ENCODE measurements around the gene PRLR.

Gene PRLR

DNA sequence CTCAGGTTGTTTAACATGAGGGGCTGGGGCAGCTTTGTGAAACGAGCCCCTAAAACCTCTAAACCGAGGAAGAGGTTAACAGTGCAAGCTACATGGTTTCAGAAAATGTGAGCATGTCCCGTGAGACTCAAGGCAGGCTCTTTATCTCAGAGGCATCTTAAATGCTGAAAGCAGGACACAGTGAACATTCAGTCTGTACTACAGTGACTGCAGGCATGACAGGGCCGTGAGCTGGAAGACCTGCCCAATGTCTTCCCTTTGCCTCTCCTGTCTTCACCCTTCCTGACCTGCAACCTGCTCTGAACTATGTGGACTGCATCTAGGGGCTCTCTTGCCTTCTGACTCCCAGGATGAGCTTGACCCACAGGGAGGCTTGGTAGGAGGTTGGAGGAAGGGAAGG is 58.3 kb downstream of the PRLR start:
- DNase-seq (ENCODE audit: low read depth, low spot score), result no peak
- H3K4me3 ChIP-seq (ENCODE audit: low read length), result no peak overlapping the region

DNA sequence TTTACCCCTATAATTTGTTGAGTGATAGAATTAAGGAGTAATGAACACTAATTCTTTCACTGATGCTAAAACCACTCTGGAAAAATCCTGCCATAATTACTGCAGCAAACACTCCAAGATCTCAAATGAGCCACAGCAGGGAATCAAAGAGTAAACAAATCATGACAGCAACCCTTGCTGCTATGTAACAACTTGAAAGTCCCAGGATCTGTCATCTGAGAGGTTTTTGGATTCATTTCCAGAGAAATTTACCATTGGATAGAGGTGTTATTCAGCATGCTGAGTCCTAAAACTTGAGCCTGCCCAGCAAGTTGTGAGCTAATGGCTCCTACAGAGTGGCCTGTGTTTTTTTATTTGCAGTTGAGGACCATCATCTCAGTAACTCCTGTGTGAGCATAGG is 59.2 kb downstream of the PRLR start:
- DNase-seq (ENCODE audit: low read depth, low spot score), result no peak
- H3K4me3 ChIP-seq (ENCODE audit: low read length), result no peak overlapping the region

DNA sequence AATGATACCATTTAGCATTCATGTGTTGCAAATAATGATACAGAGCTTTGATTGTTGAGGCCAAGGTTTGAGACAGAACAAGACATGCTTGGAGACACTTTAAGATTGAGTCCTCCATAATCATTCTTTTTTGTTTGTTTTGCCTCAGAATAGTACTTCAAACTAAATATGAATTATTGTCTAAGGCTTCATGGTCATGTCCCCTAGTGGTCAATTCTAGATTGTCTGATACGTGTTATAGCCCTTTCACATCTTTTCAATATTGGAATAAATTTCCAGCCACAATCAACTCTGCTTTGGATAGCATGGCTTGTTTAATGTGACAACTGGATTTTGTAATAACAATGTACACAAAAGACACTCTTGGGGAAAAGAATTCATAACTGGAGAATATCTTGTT is 64.2 kb downstream of the PRLR start:
- no peak overlapping the region for H3K4me3 ChIP-seq (ENCODE audit: low read length)
- DNase-seq (ENCODE audit: low read depth, low spot score), result no peak

DNA sequence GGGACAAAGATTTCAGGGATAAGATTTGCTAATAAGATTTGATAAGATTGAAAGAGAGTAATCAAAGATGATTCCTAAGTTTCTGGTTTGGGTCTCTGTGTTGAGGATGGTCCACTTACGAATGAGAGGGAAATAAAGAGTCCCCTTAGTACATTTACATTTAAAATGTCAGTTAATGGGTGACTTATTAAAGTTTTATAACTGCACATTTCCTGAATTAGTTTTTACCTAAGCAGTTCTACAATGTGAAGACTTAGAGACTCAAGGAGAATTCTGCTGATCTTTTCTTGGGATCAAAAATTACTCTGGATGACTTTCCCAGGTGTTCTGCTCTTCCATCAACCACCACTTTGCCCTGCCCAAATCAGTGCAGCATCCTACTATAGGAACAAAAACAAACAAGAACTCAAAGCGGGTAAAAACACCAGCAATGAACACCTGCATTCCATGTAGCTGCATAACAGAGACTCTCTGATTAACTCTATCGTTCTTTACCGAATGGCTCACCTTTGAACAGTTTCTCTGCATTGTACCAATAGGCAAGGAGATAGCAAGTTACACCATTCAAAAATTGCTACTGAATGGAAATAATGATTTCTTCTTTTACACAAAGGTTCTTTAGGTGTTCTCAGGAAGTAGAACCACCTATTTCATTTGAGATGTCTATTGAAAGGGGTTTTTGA is 65.3 kb downstream of the PRLR start:
- DNase-seq (ENCODE audit: low read depth, low spot score), result no peak
- no peak overlapping the region for H3K4me3 ChIP-seq (ENCODE audit: low read length)

DNA sequence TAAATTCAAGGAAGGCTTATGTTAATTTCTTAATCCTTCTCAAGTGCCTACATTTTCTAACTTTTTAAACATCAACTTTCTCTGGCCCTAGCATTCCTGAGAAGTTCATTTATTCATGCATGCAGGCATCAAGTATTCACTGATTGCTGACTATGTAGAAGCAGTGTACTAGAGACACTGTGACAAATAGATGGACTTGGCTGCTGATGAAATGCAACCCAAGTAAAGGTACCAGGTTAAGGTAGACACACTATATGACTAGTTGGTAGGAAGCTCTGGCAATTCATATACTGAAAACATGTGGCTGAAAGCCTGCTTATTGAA is 66.6 kb downstream of the PRLR start:
- H3K4me3 ChIP-seq (ENCODE audit: low read length), result no peak overlapping the region
- DNase-seq (ENCODE audit: low read depth, low spot score), result no peak

DNA sequence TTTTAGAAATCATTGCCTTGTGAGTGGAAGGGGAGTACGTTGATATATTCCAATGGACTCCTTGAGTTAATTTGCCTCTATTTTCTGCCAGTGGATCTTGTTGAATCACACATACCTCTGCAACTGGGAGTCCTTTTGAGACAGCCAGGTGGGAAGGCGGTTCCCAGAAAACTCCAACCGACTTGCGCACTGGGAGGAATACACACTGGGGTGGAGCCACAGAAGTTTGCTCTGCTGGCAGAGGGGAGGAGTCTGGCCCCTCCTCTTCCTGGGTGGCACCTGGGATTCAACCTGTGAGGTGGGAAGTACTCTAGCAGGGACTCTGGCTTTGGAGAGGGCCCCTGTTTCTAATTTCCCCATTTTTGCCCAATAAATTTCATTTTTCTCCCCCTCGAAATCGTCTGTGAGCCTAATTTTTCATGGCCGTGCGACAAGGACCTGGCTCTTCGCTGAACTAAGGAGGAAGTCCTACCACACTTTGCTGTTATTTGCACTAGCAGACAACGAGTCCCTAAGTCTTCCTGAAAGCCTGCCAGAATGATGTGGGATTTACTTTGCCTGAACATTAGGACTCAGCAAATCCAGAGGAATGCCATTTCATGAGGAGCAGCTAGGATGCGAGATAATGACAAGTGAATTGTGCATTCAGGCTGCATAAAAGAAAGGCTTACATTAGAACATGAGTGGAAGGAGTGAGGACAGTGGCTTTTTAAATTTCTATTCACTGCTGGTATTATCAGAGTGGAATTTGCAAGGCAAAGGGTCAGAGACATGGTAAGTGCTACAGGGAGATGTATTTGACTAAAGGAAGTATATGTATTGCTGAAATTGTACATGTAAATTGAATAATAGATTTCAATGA is 67.2 kb downstream of the PRLR start:
- no peak for DNase-seq (ENCODE audit: low read depth, low spot score)
- H3K4me3 ChIP-seq (ENCODE audit: low read length), result no peak overlapping the region

DNA sequence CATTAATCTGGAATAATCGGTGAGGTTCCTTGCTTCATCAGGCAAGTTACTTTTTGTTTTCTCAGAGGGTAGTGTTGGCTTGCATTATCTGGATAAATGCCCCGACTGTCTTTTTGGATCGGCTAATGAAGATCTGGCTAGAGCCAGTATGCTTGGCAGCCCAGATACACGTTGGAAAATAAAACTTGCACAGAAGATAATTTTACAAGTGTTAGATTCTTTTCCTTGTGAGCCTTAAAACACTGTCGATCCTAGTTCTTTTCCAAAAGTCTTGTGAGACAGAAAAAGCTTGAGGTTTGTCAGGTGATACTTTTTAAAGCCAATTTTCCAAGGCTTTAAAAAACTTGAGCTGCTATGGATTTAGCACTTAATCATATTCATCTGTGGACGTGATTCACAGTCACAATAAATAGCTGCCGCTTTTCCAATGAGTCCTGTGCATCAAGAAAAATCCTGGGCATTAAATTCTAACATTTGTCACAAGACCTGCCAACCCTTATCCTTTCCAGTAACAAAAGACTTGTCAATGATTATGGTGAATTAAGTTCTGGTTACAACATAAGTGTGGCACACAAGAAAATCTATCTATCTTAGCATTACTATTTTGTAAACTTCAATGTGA is 68.5 kb downstream of the PRLR start:
- H3K4me3 ChIP-seq (ENCODE audit: low read length), result no peak overlapping the region
- DNase-seq (ENCODE audit: low read depth, low spot score), result no peak

DNA sequence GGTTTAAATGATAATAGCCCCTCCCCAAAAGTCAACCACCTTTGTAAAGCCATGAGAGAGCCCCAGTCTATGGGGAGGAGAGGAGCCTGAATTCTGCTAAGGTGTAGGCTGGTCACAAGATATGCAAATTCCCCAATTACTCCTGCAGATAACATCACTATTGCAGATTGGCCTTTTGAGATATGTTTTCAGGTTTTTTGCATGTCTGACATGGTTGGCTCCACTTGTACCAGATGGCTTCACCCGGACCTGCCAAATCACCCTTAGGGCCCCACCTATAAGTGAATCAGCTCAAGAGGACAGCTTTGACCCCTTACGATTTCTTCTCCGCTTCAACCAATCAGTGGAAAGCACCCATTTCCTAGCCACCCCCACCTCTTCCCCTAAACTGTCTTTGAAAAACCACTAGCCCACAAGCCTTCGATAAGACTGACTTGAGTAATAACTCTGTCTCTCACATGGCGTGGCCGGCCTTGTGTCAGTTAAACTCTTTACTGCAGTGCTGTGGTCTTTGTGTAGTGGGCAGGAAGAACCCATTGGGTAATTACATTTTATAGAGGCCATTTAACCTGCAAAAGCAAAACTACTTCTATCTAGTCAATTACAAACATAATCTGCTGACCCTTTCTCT is 69.7 kb downstream of the PRLR start:
- no peak for DNase-seq (ENCODE audit: low read depth, low spot score)

DNA sequence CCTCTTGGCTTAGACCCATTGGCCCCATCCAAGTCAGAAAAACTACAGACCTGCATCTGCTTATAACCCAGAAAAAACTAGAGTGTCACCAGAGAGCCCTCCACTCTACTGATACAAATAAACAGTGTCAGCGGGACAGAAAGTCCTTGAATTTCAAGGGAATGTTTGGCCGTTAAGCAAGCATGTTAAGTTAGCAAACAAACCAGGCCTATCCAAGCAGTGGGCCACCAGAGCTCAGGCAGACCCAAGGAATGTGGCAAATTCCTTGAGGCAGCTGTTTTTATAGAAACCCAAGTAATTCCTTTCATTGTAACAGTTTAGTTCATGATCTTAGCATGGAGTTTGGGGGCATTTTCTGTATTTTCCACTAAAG is 70.9 kb downstream of the PRLR start:
- no peak for DNase-seq (ENCODE audit: low read depth, low spot score)
- H3K4me3 ChIP-seq (ENCODE audit: low read length), result no peak overlapping the region

More for the DNA sequence above, 69.7 kb downstream of the PRLR start:
- H3K4me3 ChIP-seq (ENCODE audit: low read length), result no peak overlapping the region

DNA sequence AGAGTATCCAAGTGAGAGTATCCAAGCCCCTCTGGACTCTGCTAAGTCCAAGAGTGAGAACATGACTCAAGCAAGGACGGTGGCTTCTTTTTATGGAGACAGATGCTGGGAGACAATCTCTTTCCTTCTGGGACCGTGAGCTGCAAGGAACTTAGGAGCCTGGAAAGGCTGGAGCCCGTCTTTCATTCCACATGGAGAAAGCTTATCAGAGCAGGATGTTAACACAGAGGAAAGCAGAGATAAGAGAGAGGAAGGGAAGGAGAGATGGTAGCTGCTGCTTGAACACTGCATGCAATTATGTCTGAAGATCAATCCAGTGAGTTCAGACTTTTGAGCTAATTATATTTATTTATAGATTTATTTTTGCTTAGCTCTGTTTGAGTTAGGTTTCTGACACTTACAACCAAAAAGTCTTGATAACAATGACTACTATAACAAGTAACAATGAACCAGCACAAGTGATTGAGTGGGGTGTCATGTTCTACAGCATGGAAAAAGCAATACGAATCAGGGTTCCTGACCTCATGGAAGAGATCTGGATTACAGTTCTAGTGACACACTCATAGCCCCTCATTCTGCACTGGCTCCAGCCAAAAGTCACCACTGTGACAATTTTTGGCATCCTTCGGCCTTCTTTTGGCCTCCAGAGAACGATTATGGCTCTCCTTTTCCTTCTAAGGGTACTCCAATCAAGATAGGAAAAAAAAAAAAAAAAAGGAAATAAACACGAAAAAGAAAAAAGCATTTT is 71.5 kb downstream of the PRLR start:
- DNase-seq (ENCODE audit: low read depth, low spot score), result no peak
- H3K4me3 ChIP-seq (ENCODE audit: low read length), result no peak overlapping the region

DNA sequence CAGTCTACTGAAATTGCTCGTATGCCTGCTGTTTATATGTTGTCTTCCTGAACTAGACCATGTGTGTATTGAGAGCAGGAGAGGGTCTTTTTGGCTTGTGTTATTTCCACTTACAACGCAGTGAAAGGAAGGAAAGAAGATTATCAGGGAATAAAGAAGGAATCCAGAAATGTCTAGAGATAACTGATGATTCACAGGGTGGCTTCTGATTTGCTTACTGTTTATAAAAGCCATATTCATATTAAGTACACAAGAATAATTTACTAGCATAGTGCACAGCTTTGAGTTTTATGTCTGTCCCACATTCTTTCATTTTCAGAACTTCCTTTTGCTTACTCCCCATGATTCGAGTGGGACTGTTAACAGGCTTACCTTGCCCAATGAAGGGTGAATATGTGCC is 72.1 kb downstream of the PRLR start:
- H3K4me3 ChIP-seq (ENCODE audit: low read length), result no peak overlapping the region
- no peak for DNase-seq (ENCODE audit: low read depth, low spot score)

DNA sequence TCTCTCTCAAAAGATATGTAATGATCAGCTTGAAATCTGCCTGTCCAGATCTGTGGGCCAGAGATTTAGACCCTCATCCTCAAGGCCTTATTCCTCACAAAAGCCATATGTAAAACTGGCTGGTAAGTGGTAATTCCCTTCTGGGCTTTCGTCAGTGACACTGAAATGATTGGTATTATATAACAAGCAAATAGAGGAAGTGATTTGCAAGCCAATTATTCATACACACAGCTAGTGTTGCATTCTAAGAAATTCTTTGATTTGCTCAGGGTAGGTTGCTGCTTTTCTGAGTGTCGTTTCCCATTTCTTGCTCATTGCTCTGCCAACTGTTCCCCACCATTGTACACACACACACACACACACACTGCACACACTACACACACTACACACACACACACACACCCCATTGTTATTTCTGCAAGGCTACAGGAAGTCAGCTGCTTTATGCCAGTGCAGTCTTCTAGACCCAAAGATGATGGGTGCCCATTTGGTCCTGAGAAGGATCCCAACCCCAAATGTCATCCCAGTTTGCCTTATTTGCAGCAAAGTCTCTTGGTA is 76.8 kb downstream of the PRLR start:
- H3K4me3 ChIP-seq (ENCODE audit: low read length), result no peak overlapping the region
- DNase-seq (ENCODE audit: low read depth, low spot score), result no peak

DNA sequence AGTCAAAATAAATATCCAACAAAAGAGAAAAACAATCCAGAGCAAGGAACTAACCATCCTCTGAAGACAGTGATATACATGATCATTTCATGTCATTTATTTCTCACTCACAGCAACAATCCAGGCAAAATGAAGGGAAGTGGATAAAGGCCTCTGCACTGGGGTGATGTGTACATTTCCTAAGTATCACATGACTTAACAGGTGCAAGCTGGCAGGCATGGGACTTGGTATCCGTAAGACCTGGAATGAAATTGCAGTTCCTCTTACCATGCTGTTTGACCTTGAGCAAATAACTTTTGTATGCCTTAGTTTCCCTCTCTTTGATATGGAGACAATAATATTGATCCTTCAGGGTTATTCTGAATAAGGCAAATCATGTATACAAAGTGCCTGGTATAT is 77.6 kb downstream of the PRLR start:
- no peak for DNase-seq (ENCODE audit: low read depth, low spot score)

DNA sequence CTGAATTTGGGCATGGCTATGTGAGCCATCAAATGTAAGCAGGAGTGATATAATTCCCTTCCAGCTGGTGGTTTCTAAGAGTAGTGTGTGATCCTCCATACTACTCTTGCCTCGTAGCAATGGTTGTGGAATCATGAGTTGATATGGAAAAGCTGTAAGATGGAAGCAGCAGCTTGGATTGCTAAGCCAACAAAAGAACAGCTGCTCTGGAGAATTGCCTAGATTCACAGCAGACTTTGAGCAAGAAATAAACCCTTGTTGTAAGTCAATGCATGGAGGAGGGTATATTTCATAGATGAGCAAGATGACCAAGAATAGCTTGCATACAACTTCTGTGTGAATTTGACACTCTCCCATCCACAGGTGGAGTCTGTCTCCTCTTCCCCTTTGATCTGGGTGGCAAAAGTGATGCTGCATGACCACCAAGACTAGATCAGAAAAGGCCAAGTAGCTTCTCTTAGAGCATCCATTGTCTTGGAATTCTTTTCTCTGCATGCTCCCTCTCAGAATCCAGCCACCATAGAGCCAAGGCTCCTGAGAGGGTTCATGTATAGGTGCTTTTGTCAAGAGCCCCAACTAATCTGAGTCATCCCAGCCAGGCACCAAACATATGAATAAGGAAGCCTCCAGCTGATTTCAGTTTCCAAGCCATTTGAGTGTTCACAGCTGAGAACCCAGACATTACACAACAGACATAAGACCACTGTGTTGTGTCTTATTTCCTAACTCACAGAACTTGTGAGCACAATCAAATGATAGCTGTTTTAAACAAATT is 79.0 kb downstream of the PRLR start:
- H3K4me3 ChIP-seq (ENCODE audit: low read length), result no peak overlapping the region
- no peak for DNase-seq (ENCODE audit: low read depth, low spot score)

More for the DNA sequence above, 77.6 kb downstream of the PRLR start:
- H3K4me3 ChIP-seq (ENCODE audit: low read length), result no peak overlapping the region

DNA sequence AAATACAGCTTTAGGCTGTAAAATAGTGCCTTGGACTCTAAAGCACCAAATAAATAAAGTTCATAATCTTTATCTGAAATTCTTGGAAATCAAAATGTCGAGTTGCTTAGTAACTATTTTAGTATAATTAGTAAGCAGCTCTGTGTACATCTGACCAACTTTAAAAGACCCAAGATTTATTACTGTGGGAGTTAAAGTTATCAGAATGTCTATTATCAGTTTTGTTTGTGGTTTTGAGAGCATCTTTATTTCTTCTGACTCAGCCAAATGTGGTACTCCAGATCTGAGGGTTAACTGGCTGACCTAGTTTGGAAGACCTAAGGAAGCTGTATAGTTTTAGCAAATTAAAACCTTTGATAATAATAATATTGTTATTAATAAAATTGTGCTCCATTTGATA is 81.2 kb downstream of the PRLR start:
- no peak overlapping the region for H3K4me3 ChIP-seq (ENCODE audit: low read length)
- no peak for DNase-seq (ENCODE audit: low read depth, low spot score)

DNA sequence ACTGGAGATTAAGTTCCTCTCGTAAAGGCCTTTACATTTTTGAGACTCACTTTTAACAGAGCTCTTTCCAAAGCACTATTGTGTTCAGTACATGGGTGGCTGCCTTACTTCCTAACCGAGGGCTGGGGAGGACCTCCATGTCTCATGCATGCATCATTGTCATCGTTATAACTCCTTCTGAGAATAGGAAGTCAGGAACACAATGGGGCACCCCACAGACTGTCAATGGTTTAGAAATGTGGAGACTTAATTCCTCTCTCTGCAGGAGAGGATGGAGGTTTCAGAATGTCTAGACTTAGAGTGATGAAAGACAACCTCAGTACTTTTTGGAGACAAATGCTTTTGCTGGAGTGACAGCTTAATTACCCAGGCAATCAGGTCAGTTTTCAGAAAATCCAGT is 83.9 kb downstream of the PRLR start:
- no peak for DNase-seq (ENCODE audit: low read depth, low spot score)

DNA sequence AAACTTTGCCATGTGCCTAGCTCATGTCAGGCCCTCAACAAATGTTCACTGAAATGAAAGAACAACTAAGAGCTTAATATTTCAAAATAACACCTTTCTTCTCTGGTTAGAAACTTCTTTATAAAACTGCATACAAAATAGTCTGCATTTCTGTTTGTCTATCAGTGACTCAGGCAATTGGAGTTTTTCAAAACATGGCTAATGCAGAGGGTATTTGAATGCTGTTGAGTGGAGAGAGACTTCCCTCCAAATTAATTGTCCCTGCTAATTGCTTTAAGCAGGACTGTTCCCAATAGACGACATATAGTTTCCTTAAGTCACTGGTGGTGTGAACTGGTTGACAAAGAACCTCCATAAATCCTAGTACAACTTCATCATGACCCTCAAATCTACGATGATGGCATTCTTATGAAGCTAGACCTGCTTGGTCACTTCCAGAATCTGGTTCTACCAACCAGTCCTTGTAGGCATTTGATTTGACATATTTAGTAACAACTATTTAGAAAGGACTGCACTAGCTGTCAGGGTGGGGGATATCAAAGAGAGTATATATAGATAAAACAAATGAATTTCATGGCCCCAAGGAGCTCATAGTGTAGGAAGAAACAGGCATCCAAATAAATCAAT is 84.5 kb downstream of the PRLR start:
- no peak for DNase-seq (ENCODE audit: low read depth, low spot score)
- H3K4me3 ChIP-seq (ENCODE audit: low read length), result no peak overlapping the region

More for the DNA sequence above, 83.9 kb downstream of the PRLR start:
- H3K4me3 ChIP-seq (ENCODE audit: low read length), result no peak overlapping the region

DNA sequence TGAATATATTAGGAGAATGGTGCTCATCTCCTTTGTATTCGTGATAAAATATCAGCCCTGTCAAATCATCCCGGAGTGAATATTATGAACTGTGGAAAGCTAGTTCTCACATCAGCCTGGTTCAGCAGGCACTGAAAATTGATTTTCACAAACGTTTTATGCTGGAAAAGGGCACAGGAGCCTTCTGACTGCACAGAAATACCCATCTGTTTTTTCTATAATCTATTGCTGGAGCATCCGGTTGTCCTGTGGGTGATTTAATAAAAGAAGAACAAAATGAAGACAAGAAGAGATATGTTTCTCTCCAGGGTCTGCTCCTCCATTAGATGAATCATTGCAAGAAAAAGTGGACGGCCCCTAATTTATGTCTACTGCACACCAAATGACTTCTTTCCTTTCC is 85.3 kb downstream of the PRLR start:
- no peak for DNase-seq (ENCODE audit: low read depth, low spot score)
- no peak overlapping the region for H3K4me3 ChIP-seq (ENCODE audit: low read length)

Measured in Jurkat, Clone E6-1 (cell line).